H1 (cell line): ENCODE results near the gene HES4. TPM values are rescaled to one million over a fixed set of nuclear protein-coding genes. Genes with fewer than 3 reads are reported as not detected.

ENCODE experiments used
- CTCF ChIA-PET: fragments of 300-600 bp; sonication (Branson Sonifier 250); formaldehyde crosslinking; loops from one replicate; lab custom pipeline; 2021; ENCODE audit not compliant: partially characterized antibody; lab: Charles Lee
- POLR2A ChIA-PET: fragments of 300-600 bp; sonication (Branson Sonifier 250); formaldehyde crosslinking; loops from one replicate; lab custom pipeline; 2021; ENCODE audit warnings: inconsistent platforms; ENCODE audit not compliant: partially characterized antibody; lab: Charles Lee
- DNase-seq, 2 experiments: peaks; one replicate each; pipeline versions ENCODE4 v3.0.0 to v3.0.0-alpha.2; 2010 to 2022; ENCODE audit warnings: low spot score in 2 of 2, low read depth in 1 of 2, mixed read lengths in 1 of 2
- FAIRE-seq: peaks from 2 replicates; lab custom pipeline; 2011; peaks lifted over from hg19 to GRCh38; lab: Jason Lieb, UNC
- H2AFZ ChIP-seq: 2 replicates; pipeline ENCODE4 v1.8.1; 2012; ENCODE audit warnings: low read length, inconsistent platforms
- H2AK5ac ChIP-seq: 2 replicates; pipeline ENCODE4 v1.6.1; 2013; ENCODE audit warnings: low read depth, low read length
- H2BK120ac ChIP-seq: replicated peaks from 2 replicates; pipeline ENCODE3; 2013; ENCODE audit warnings: low read depth, low read length, inconsistent platforms
- H2BK12ac ChIP-seq: 2 replicates; pipeline ENCODE4 v1.6.1; 2013; ENCODE audit warnings: low read depth, low read length
- H2BK15ac ChIP-seq: 2 replicates; pipeline ENCODE4 v1.6.1; 2013; ENCODE audit warnings: low read length
- H2BK20ac ChIP-seq: 2 replicates; pipeline ENCODE4 v1.6.1; 2013; ENCODE audit warnings: low read length
- H2BK5ac ChIP-seq: 2 replicates; pipeline ENCODE4 v1.6.1; 2013; ENCODE audit warnings: low read depth, low read length
- H3K14ac ChIP-seq: 2 replicates; pipeline ENCODE4 v1.6.1; 2013; ENCODE audit warnings: inconsistent platforms; ENCODE audit not compliant: insufficient read length
- H3K18ac ChIP-seq: 2 replicates; pipeline ENCODE4 v1.6.1; 2013; ENCODE audit warnings: low read length; ENCODE audit errors: extremely low read depth
- H3K23ac ChIP-seq: 2 replicates; pipeline ENCODE4 v1.6.1; 2013; ENCODE audit warnings: inconsistent platforms; ENCODE audit not compliant: insufficient read length
- H3K23me2 ChIP-seq: 2 replicates; pipeline ENCODE4 v1.6.1; 2013; ENCODE audit warnings: low read depth, low read length
- H3K27ac ChIP-seq: 2 replicates; pipeline ENCODE4 v1.6.1; 2011; ENCODE audit warnings: low read depth, low read length, inconsistent platforms
- H3K27me3 ChIP-seq, 4 experiments: replicated peaks in 1 of 4; 1 replicate in 1 of 4; 2 replicates in 3 of 4; pipeline versions ENCODE4 v1.6.1 to v1.8.1; 2011 to 2013; ENCODE audit warnings: low read length in 3 of 4, mild to moderate bottlenecking in 3 of 4, inconsistent platforms in 2 of 4, mixed read lengths in 2 of 4, moderate library complexity in 1 of 4; ENCODE audit not compliant: control insufficient read depth in 3 of 4, insufficient read depth in 3 of 4; ENCODE audit errors: extremely low read depth in 1 of 4
- H3K36me3 ChIP-seq, 4 experiments: 2 replicates each; pipeline versions ENCODE4 v1.6.1 to v1.8.1; 2011 to 2013; ENCODE audit warnings: mild to moderate bottlenecking in 4 of 4, low read length in 3 of 4, moderate library complexity in 2 of 4, control low read depth in 1 of 4, inconsistent platforms in 1 of 4; ENCODE audit not compliant: insufficient read depth in 4 of 4, control insufficient read depth in 2 of 4
- H3K4ac ChIP-seq: replicated peaks from 2 replicates; pipeline ENCODE3; 2013; ENCODE audit warnings: low read length, low read depth, mixed read lengths, inconsistent platforms; ENCODE audit not compliant: insufficient read length
- H3K4me1 ChIP-seq, 4 experiments: replicated peaks in 1 of 4; 1 replicate in 1 of 4; 2 replicates in 3 of 4; pipeline versions ENCODE4 v1.6.1 to v1.8.1; 2011 to 2013; ENCODE audit warnings: low read length in 3 of 4, inconsistent platforms in 2 of 4, mixed read lengths in 1 of 4; ENCODE audit not compliant: insufficient read depth in 4 of 4, control insufficient read depth in 3 of 4
- H3K4me2 ChIP-seq, 2 experiments: 2 replicates each; pipeline versions ENCODE4 v1.6.1 to v1.8.1; 2011 to 2013; ENCODE audit warnings: low read depth in 2 of 2, low read length in 2 of 2, control low read depth in 1 of 2, inconsistent platforms in 1 of 2, mild to moderate bottlenecking in 1 of 2; ENCODE audit not compliant: insufficient read depth in 1 of 2
- H3K4me3 ChIP-seq, 4 experiments: fragments of 200-600, 300-600 bp in 1 of 4; sonication (generic), shearing (Covaris generic), sonication (Bioruptor Twin) in 1 of 4; 2 replicates each; pipeline versions ENCODE4 v1.5.1 to v1.8.1; 2011 to 2016; ENCODE audit warnings: low read length in 4 of 4, low read depth in 3 of 4, control low read depth in 2 of 4, inconsistent platforms in 2 of 4, mild to moderate bottlenecking in 2 of 4, mixed read lengths in 1 of 4, moderate library complexity in 1 of 4; ENCODE audit not compliant: insufficient read depth in 2 of 4; ENCODE audit errors: extremely low read depth in 1 of 4
- H3K56ac ChIP-seq: replicated peaks from 2 replicates; pipeline ENCODE3; 2013; ENCODE audit warnings: low read depth, mild to moderate bottlenecking, mixed read lengths, low read length, inconsistent platforms; ENCODE audit not compliant: insufficient read length
- H3K79me1 ChIP-seq: 2 replicates; pipeline ENCODE4 v1.6.1; 2013; ENCODE audit warnings: low read depth, low read length, control low read depth
- H3K79me2 ChIP-seq, 2 experiments: 2 replicates each; pipeline versions ENCODE4 v1.6.1 to v1.8.1; 2012 to 2013; ENCODE audit warnings: low read length in 2 of 2, mild to moderate bottlenecking in 2 of 2, inconsistent platforms in 1 of 2; ENCODE audit not compliant: insufficient read depth in 2 of 2, control insufficient read depth in 1 of 2
- H3K9ac ChIP-seq, 4 experiments: replicated peaks in 1 of 4; 1 replicate in 1 of 4; 2 replicates in 3 of 4; pipeline versions ENCODE4 v1.6.1 to v1.8.1; 2011 to 2013; ENCODE audit warnings: low read depth in 3 of 4, low read length in 3 of 4, control low read depth in 2 of 4, mild to moderate bottlenecking in 2 of 4, moderate library complexity in 2 of 4, inconsistent platforms in 1 of 4; ENCODE audit errors: extremely low read depth in 1 of 4
- H3K9me3 ChIP-seq, 2 experiments: 2 replicates each; pipeline versions ENCODE4 v1.6.1 to v1.8.1; 2012 to 2013; ENCODE audit warnings: mild to moderate bottlenecking in 2 of 2, moderate library complexity in 2 of 2, control low read depth in 1 of 2, inconsistent platforms in 1 of 2, low read depth in 1 of 2, low read length in 1 of 2, mixed read lengths in 1 of 2; ENCODE audit not compliant: insufficient read depth in 2 of 2
- H4K20me1 ChIP-seq, 2 experiments: replicated peaks in 1 of 2; 2 replicates each; pipeline versions ENCODE3 to v1.8.1; 2011 to 2013; ENCODE audit warnings: inconsistent platforms in 2 of 2, low read length in 2 of 2, mild to moderate bottlenecking in 1 of 2; ENCODE audit not compliant: insufficient read depth in 2 of 2, control insufficient read depth in 1 of 2
- H4K5ac ChIP-seq: 2 replicates; pipeline ENCODE4 v1.6.1; 2013; ENCODE audit warnings: low read length, low read depth, mixed read lengths, inconsistent platforms; ENCODE audit not compliant: insufficient read length
- H4K8ac ChIP-seq: 2 replicates; pipeline ENCODE4 v1.8.0; 2013; ENCODE audit warnings: mild to moderate bottlenecking, moderate library complexity, low read length, inconsistent platforms; ENCODE audit not compliant: insufficient read depth; ENCODE audit errors: extremely low read depth
- H4K91ac ChIP-seq: replicated peaks from 2 replicates; pipeline ENCODE3; 2013; ENCODE audit warnings: low read length, mixed read lengths, inconsistent platforms; ENCODE audit not compliant: insufficient read length
- GABPA ChIP-seq: IDR thresholded peaks from 2 replicates; pipeline ENCODE4 v1.6.1; 2011; ENCODE audit warnings: mild to moderate bottlenecking, low read length, moderate library complexity, borderline replicate concordance; ENCODE audit not compliant: insufficient read depth
- HDAC2 ChIP-seq, 2 experiments: fragments of 300-600 bp in 1 of 2; sonication (generic) in 1 of 2; IDR thresholded peaks; 2 replicates each; pipeline ENCODE4 v1.6.1; 2011 to 2012; ENCODE audit warnings: low read depth in 2 of 2, low read length in 2 of 2, mild to moderate bottlenecking in 2 of 2, moderate library complexity in 2 of 2, borderline replicate concordance in 1 of 2, inconsistent platforms in 1 of 2
- NANOG ChIP-seq: IDR thresholded peaks from 2 replicates; pipeline ENCODE4 v1.6.1; 2011; ENCODE audit warnings: low read length, low read depth, mild to moderate bottlenecking, inconsistent platforms; ENCODE audit not compliant: insufficient read depth, poor library complexity, severe bottlenecking
- RBBP5 ChIP-seq: IDR thresholded peaks from 2 replicates; pipeline ENCODE4 v1.7.1; 2012; ENCODE audit warnings: low read depth, mild to moderate bottlenecking, inconsistent platforms, low read length, moderate library complexity, borderline replicate concordance
- SIX5 ChIP-seq: IDR thresholded peaks from 2 replicates; pipeline ENCODE4 v1.6.1; 2011; ENCODE audit warnings: mild to moderate bottlenecking, low read depth, low read length
- SRF ChIP-seq: IDR thresholded peaks from 2 replicates; pipeline ENCODE4 v1.6.1; 2011; ENCODE audit warnings: mild to moderate bottlenecking, low read depth, low read length, moderate library complexity
- YY1 ChIP-seq: IDR thresholded peaks from 2 replicates; pipeline ENCODE4 v1.6.1; 2011; ENCODE audit warnings: low read depth, mild to moderate bottlenecking, low read length
- WGBS, 2 experiments: shearing (Covaris generic) in 1 of 2; methylation state at CpG; one replicate each; pipeline versions ENCODE4 v1.1.6 to v1.1.7; 2013 to 2015; ENCODE audit warnings: low lambda C conversion rate in 2 of 2, mixed read lengths in 2 of 2, inconsistent platforms in 1 of 2, low coverage in 1 of 2, missing lambda C conversion rate in 1 of 2; ENCODE audit not compliant: insufficient replicate concordance in 2 of 2, insufficient coverage in 1 of 2, insufficient read length in 1 of 2; ENCODE audit errors: extremely low coverage in 1 of 2, missing lambda C conversion rate in 1 of 2; 5-methylcytosine and 5-hydroxymethylcytosine counted together
- polyA plus RNA-seq, 7 experiments: library from polyadenylated mRNA; depleted of rRNA in 3 of 7; stranded (reverse) in 5 of 7; unstranded in 2 of 7; fragments of >200 nt in 5 of 7; fragments of 200-250 nt in 2 of 7; gene quantifications; 1 replicate in 5 of 7; 2 replicates in 1 of 7; 4 replicates in 1 of 7; pipeline versions ENCODE4 v1.2.1 to v1.2.3, GENCODE V29; 2011 to 2013; ENCODE audit warnings: missing spikeins in 2 of 7, mixed read lengths in 2 of 7
- total RNA-seq: library from RNA; stranded (reverse); fragmentation: NEBNext Ultra II Directional; extraction: Animal tissue kit (Norgen Biotek cat#: 25700); gene quantifications from 2 replicates; pipeline ENCODE4 v1.2.1, GENCODE V29; 2021
- TF ChIP-seq, protein P1 (sequence below): IDR thresholded peaks from 2 replicates; pipeline ENCODE4 v1.6.1; 2011; ENCODE audit warnings: low read length, improper control_type of control experiment
- TF ChIP-seq, protein P2 (sequence below): IDR thresholded peaks from 2 replicates; pipeline ENCODE4 v1.6.1; 2012; ENCODE audit warnings: inconsistent platforms

HES4 gene
- total and polyA plus RNA-seq, 2 of the 8 experiments (the other 6 are each of a cell fraction or from before 2014, with no cell fraction given), result 2.8 to 3.5 TPM

DNA sequence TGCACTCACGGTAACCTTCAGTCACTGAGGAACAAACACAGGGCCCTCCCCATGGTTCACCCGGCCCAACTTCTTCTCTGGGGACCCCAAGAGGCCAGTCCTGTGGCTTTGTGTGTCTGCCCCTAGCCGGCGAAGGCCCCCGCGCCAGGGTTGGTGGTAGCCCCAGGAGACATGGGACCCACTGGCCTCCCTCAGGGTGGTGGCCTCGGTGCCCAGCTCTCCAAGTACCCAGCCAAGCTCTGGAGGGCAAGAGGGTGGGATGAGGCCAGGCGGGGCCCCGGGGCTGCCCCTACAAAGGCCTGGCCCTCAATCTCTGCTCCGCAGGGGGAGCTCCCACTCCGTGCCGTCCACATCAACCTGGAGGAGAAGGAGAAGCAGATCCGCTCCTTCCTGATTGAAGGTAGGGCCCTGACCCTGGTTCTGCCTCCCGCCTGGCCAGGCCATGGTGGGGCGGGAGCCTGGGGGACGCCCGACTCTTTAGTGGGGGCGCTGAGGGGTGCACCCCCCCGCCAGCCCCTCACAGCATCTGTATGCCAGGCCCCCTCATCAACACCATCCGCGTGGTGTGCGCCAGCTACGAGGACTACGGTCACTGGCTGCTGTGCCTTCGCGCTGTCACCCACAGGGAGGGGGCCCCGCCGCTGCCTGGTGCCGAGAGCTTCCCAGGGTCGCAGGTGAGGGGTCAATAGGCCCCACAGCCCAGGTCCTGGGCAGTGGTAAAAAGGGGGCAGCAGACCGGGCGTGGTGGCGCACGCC is 28.0 kb downstream of the HES4 start:
- Histone ChIP-seq H3K79me1 (no peaks in the 10 kb centered on the region; the same call in 1 of the 2 replicates), H4K8ac (no peak overlapping the region), H3K27me3 (peaks cover 7 to 56% (median 42%) of the 10 kb centered on the region in 4 experiments), H3K14ac (no peak overlapping the region), H3K18ac (no peak overlapping the region), H3K23ac (no peak overlapping the region), H2AK5ac (no peak overlapping the region), H3K79me2 (peaks cover 0 to 3% of the 10 kb centered on the region in 2 experiments; a peak in 1 of 4 replicates), H3K4me1 (peaks cover 0 to 16% (median 8%) of the 10 kb centered on the region in 4 experiments; a peak in 4 of 7 replicates), H3K56ac (no peak overlapping the region), H3K4me3 (no peak overlapping the region), H2BK120ac (no peak overlapping the region), H4K20me1 (peaks cover 0 to 20% of the 10 kb centered on the region in 2 experiments), H3K27ac (no peak overlapping the region), H3K9me3 (no peaks in the 10 kb centered on the region), H3K23me2 (peaks cover 7% of the 10 kb centered on the region; the same call in 1 of the 2 replicates), H2BK5ac (no peak overlapping the region), H2BK12ac (no peak overlapping the region), H3K4ac (no peak overlapping the region), H3K36me3 (no peaks in the 10 kb centered on the region), H2BK15ac (no peak overlapping the region), H3K4me2 (no peak overlapping the region), H4K5ac (no peak overlapping the region), H2AFZ (no peak overlapping the region), H4K91ac (no peak overlapping the region), H3K9ac (no peak overlapping the region), H2BK20ac (no peak overlapping the region)
- FAIRE-seq (no peak), DNase-seq (no peak)
- CTCF ChIA-PET, result interaction anchor here (0.5 to 7.0 kb wide), 7 partner anchors 11 to 287 kb away, joined by 3 to 53 read pairs (median 3); partner anchors contain the start of gene PERM1
- POLR2A ChIA-PET, result interaction anchor here (0.8 to 1.5 kb wide), 3 partner anchors 11 to 31 kb away, joined by 3 to 4 read pairs (median 3); no protein-coding TSS in a partner anchor
- WGBS, 2 experiments, result 92% methylated on average over 22 of the region's 34 CpGs; no CpG with 5 or more reads in 1 of the 2 experiments
- TF ChIP-seq SRF (no peak), NANOG (no peak), HDAC2 (IDR thresholded peaks at IDR 0.05; ENCODE audit: borderline replicate concordance in 1 of 2, low read depth in 2 of 2, low read length in 2 of 2) (no peak), RBBP5 (no peak), SIX5 (no peak), YY1 (no peak), GABPA (no peak)
- TF ChIP-seq, protein P1, sequence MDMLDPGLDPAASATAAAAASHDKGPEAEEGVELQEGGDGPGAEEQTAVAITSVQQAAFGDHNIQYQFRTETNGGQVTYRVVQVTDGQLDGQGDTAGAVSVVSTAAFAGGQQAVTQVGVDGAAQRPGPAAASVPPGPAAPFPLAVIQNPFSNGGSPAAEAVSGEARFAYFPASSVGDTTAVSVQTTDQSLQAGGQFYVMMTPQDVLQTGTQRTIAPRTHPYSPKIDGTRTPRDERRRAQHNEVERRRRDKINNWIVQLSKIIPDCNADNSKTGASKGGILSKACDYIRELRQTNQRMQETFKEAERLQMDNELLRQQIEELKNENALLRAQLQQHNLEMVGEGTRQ, result no peak
- TF ChIP-seq, protein P2, sequence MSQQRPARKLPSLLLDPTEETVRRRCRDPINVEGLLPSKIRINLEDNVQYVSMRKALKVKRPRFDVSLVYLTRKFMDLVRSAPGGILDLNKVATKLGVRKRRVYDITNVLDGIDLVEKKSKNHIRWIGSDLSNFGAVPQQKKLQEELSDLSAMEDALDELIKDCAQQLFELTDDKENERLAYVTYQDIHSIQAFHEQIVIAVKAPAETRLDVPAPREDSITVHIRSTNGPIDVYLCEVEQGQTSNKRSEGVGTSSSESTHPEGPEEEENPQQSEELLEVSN, result no peak
